Mesendoderm (in vitro differentiated cells): Measurements from ENCODE around the gene HOATZ.

Experiments used
- DNase-seq: peaks from one replicate; pipeline ENCODE4 v3.0.0; 2013
- H2AK5ac ChIP-seq: 2 replicates; pipeline ENCODE4 v1.6.1; 2013; ENCODE audit warnings: low read length, inconsistent platforms
- H2BK120ac ChIP-seq: 2 replicates; pipeline ENCODE4 v1.6.1; 2013; ENCODE audit warnings: low read depth, mild to moderate bottlenecking, low read length, moderate library complexity, mixed read lengths
- H2BK15ac ChIP-seq: replicated peaks from 2 replicates; pipeline ENCODE4 v1.6.1; 2013; ENCODE audit warnings: low read depth, mild to moderate bottlenecking, moderate library complexity
- H2BK5ac ChIP-seq: 2 replicates; pipeline ENCODE4 v1.6.1; 2013; ENCODE audit warnings: low read length, inconsistent platforms
- H3K18ac ChIP-seq: 2 replicates; pipeline ENCODE4 v1.6.1; 2013; ENCODE audit warnings: mild to moderate bottlenecking, low read length, mixed read lengths
- H3K23ac ChIP-seq: one replicate; pipeline ENCODE4 v1.6.1; 2013; ENCODE audit warnings: low read length
- H3K27ac ChIP-seq: 2 replicates; pipeline ENCODE4 v1.5.1; 2013; ENCODE audit warnings: low read depth, mild to moderate bottlenecking, inconsistent platforms, low read length, moderate library complexity
- H3K27me3 ChIP-seq: 2 replicates; pipeline ENCODE4 v1.6.1; 2013; ENCODE audit warnings: low read length, control low read depth, mild to moderate bottlenecking, inconsistent platforms; ENCODE audit not compliant: insufficient read depth, poor library complexity
- H3K36me3 ChIP-seq: 2 replicates; pipeline ENCODE4 v1.6.1; 2013; ENCODE audit warnings: low read length, inconsistent platforms; ENCODE audit not compliant: control insufficient read depth, insufficient read depth
- H3K4ac ChIP-seq: one replicate; pipeline ENCODE4 v1.6.1; 2013; ENCODE audit warnings: low read depth, mild to moderate bottlenecking, low read length, moderate library complexity
- H3K4me1 ChIP-seq: 2 replicates; pipeline ENCODE4 v1.6.1; 2013; ENCODE audit warnings: low read depth, low read length, inconsistent platforms; ENCODE audit not compliant: control insufficient read depth
- H3K4me2 ChIP-seq: 2 replicates; pipeline ENCODE4 v1.6.1; 2013; ENCODE audit warnings: low read length
- H3K4me3 ChIP-seq: 2 replicates; pipeline ENCODE4 v1.5.1; 2013; ENCODE audit warnings: mild to moderate bottlenecking, low read length
- H3K56ac ChIP-seq: one replicate; pipeline ENCODE4 v1.6.1; 2013; ENCODE audit warnings: low read length
- H3K79me1 ChIP-seq: 2 replicates; pipeline ENCODE4 v1.6.1; 2013; ENCODE audit warnings: low read length, inconsistent platforms
- H3K79me2 ChIP-seq: 2 replicates; pipeline ENCODE4 v1.6.1; 2013; ENCODE audit warnings: mild to moderate bottlenecking, low read length; ENCODE audit not compliant: control insufficient read depth, insufficient read depth
- H3K9ac ChIP-seq: 2 replicates; pipeline ENCODE4 v1.6.1; 2013; ENCODE audit warnings: low read length, inconsistent platforms
- H4K5ac ChIP-seq: one replicate; pipeline ENCODE4 v1.6.1; 2013; ENCODE audit warnings: low read length
- H4K8ac ChIP-seq: one replicate; pipeline ENCODE4 v1.6.1; 2013; ENCODE audit warnings: low read depth, mild to moderate bottlenecking, control low read depth, low read length, moderate library complexity
- whole genome bisulfite sequencing: extraction: QIAGEN DNeasy Blood & Tissue Kit; methylation state at CpG from one replicate; pipeline ENCODE4 v1.1.7; 2013; ENCODE audit warnings: low lambda C conversion rate, missing lambda C conversion rate; ENCODE audit not compliant: insufficient coverage; ENCODE audit errors: extremely low coverage; 5-methylcytosine and 5-hydroxymethylcytosine counted together

The HOATZ gene

DNA sequence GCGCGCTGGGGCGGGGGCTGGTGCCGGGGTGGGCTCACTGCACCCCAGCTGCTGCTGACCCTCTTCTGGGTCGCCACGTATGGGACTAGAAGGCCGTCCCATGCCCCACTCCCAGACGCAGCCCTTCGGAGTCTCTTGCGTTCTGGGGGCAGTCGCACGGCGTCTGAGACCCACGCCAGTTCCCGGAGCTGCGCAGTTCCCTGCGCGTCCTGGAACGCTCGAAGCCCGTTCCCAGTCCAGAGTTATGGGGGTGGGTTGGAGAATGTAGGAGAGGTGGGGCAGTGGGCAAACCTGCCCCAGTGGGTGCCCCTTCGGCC is 26.3 kb downstream of the HOATZ start:
- Histone ChIP-seq H3K56ac (peak overlapping the region; percentile 28), H3K36me3 (no peaks in the 10 kb centered on the region), H3K4me1 (no peaks in the 10 kb centered on the region), H4K8ac (no peak overlapping the region), H3K18ac (no peak overlapping the region), H2BK15ac (no peak overlapping the region), H2BK120ac (no peak overlapping the region), H3K27ac (no peak overlapping the region), H3K79me2 (no peaks in the 10 kb centered on the region), H2AK5ac (no peak overlapping the region), H3K4me2 (peak overlapping the region; percentile 96), H3K4ac (no peak overlapping the region), H3K27me3 (peaks cover 1% of the 10 kb centered on the region), H3K4me3 (peak overlapping the region; percentile 33), H2BK5ac (no peak overlapping the region), H3K9ac (peak overlapping the region; percentile 33), H3K23ac (no peak overlapping the region), H4K5ac (no peak overlapping the region), H3K79me1 (no peaks in the 10 kb centered on the region)
- DNase-seq = no peak
- WGBS = no CpG with 5 or more reads among the region's 22 CpGs

DNA sequence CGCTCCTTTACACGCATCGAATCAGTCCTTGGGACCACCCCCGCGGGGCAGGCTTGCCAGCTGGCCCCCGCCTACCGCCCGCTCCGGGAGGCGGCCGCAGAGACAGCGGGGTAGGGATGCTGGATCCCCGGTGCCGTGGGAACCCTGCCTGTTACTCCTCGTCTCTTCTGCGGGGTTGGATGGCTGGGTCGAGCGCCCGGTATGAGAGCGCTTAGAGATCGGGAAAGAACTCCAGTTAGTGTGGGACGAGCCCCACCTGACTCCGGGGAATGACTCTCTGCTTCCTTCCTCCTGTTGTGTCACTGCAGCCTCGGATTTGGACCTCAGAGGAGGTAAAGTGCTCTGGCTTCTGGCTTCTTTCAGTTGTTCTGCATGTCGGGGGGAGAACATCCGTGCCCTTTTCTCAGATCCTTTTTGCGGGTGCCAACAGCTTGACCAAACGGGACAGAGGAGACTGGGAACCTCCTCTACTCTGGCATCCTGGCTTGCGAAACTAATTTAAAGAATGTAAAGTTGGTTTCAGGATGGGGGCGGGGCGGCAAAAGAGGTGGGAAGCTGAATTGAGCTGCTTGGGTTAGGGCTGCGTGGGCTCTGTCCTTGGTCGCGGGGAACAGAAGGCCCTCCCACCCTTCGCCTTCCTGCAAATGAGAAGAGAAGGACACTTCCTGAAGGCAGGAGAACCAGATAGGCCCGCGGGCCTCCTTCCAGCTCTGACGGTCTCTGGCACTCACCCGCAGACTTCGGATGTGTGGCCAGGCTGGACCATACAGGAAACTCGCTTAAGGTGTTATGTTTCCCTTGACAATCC is 26.9 kb downstream of the HOATZ start:
- peaks cover 1% of the 10 kb centered on the region for H3K27me3 ChIP-seq

DNA sequence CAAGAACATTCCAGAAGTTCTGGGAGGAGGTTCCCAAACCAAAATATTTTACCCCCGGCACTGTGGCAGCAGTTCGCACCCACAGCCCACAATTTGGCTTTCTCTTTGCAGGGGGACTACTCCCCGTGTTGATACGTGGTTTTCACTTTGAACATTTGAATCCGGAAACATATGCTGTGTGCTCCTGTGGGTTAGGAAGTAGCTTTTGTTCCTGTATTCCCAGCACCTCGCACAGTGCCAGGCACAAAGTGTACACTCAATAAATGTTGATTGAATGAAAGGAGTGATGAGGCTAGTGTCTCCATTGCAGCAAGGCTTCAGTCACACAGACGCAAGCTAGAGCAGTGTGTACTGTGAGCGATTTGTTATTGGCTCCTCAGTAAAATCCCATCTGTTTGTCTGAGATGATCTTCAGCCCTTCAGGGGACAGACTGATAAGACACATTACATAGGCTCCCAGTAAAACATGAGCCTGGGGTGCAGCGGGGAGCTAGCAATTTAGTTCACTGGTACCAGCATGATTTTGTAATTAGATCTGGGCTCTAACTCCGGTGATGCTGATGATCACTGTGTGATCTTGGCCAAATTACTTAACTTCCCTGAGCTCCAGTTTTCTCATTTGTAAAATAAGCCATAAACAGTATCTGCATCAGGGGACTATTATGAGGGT is 28.2 kb downstream of the HOATZ start:
- H3K4ac ChIP-seq = no peak overlapping the region
- no peaks in the 10 kb centered on the region for H3K4me1 ChIP-seq
- no peak overlapping the region for H3K4me3 ChIP-seq
- H3K23ac ChIP-seq = no peak overlapping the region
- H2BK120ac ChIP-seq = no peak overlapping the region
- H3K4me2 ChIP-seq = no peak overlapping the region
- no peak overlapping the region for H2AK5ac ChIP-seq
- H3K79me1 ChIP-seq = no peaks in the 10 kb centered on the region
- WGBS = no CpG with 5 or more reads among the region's 10 CpGs
- no peak overlapping the region for H3K56ac ChIP-seq
- H3K27ac ChIP-seq = no peak overlapping the region
- H4K5ac ChIP-seq = no peak overlapping the region
- no peaks in the 10 kb centered on the region for H3K79me2 ChIP-seq
- H3K36me3 ChIP-seq = no peaks in the 10 kb centered on the region
- no peak overlapping the region for H3K9ac ChIP-seq
- no peak overlapping the region for H3K18ac ChIP-seq
- no peak for DNase-seq
- H4K8ac ChIP-seq = no peak overlapping the region
- H2BK5ac ChIP-seq = no peak overlapping the region
- H3K27me3 ChIP-seq = peaks cover 1% of the 10 kb centered on the region
- no peak overlapping the region for H2BK15ac ChIP-seq

More for the DNA sequence above, 26.9 kb downstream of the HOATZ start:
- H3K27ac ChIP-seq = no peak overlapping the region
- no peak overlapping the region for H3K4ac ChIP-seq
- H3K4me2 ChIP-seq = peak overlapping the region; percentile 96
- no peak overlapping the region for H2BK120ac ChIP-seq
- peak overlapping the region; percentile 35 for H3K9ac ChIP-seq
- no peak overlapping the region for H2AK5ac ChIP-seq
- no peaks in the 10 kb centered on the region for H3K4me1 ChIP-seq
- no peak overlapping the region for H2BK5ac ChIP-seq
- no peaks in the 10 kb centered on the region for H3K79me2 ChIP-seq
- H3K4me3 ChIP-seq = peak overlapping the region; percentile 33
- no peak overlapping the region for H3K18ac ChIP-seq
- H3K56ac ChIP-seq = peak overlapping the region; percentile 28
- H4K5ac ChIP-seq = no peak overlapping the region
- H3K79me1 ChIP-seq = no peaks in the 10 kb centered on the region
- peak; percentile 77 for DNase-seq
- H2BK15ac ChIP-seq = no peak overlapping the region
- no peak overlapping the region for H3K23ac ChIP-seq
- H4K8ac ChIP-seq = no peak overlapping the region
- WGBS = no CpG with 5 or more reads among the region's 41 CpGs
- H3K36me3 ChIP-seq = no peaks in the 10 kb centered on the region

DNA sequence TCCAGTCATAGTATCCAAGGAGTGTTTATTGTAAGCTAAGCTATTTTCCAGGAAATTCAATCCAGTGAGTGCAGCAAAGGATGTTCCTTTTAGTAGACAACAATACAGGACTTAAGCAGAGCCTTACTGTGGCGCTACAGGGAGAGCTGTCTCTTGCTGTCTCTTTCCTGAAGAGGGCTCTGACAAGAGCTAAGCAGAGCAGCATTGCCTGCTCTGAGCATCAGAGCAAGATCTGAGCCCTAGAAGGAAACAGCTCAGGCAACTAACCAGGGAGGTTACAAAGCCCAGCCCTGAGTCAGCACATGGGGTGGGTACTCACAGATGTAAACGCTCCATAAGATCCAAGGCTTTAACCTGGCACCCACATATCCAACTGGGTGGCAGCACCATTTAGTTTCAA is 33.9 kb downstream of the HOATZ start:
- H3K9ac ChIP-seq = no peak overlapping the region
- no peaks in the 10 kb centered on the region for H3K36me3 ChIP-seq
- no peak overlapping the region for H3K23ac ChIP-seq
- no peak overlapping the region for H2BK15ac ChIP-seq
- H4K8ac ChIP-seq = no peak overlapping the region
- no peaks in the 10 kb centered on the region for H3K79me1 ChIP-seq
- H3K4ac ChIP-seq = no peak overlapping the region
- H3K4me3 ChIP-seq = no peak overlapping the region
- no CpG with 5 or more reads among the region's 2 CpGs for WGBS
- no peak overlapping the region for H2BK120ac ChIP-seq
- H3K56ac ChIP-seq = no peak overlapping the region
- no peak overlapping the region for H3K27ac ChIP-seq
- H2AK5ac ChIP-seq = no peak overlapping the region
- H3K4me1 ChIP-seq = no peaks in the 10 kb centered on the region
- H4K5ac ChIP-seq = no peak overlapping the region
- no peak for DNase-seq
- no peak overlapping the region for H3K4me2 ChIP-seq
- H3K27me3 ChIP-seq = no peaks in the 10 kb centered on the region
- no peak overlapping the region for H2BK5ac ChIP-seq
- H3K18ac ChIP-seq = no peak overlapping the region
- H3K79me2 ChIP-seq = no peaks in the 10 kb centered on the region

DNA sequence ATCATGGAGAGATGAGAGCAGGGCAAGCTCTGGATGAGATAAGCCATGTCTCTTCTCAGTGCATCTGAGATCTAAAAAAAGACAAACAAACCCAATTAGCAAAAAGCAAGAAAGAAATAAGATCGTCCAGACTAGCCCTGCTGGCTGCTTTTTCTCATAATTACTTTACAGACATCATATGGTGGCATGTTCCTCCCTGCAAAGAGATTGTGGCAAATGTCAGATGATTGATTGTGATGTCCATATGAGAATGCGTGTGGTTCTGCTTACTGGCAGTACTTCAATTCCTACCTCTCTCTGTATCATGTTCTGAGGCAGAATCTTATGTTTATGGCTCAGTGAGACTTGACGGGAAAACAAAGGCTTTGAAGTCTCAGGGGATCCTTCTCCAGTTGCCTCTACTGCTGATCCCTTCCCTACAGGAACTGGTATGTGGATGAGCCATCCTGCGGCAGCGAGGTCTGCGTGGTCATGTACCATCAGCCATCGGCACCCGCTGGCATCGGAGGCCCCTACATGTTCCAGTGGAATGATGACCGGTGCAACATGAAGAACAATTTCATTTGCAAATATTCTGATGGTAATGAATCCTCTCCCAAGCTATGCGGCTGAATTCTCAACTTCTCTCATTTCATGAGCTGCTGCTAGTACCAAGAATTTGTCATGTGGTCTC is 34.8 kb downstream of the HOATZ start:
- Histone ChIP-seq H4K5ac (no peak overlapping the region), H3K18ac (no peak overlapping the region), H3K27me3 (no peaks in the 10 kb centered on the region), H2AK5ac (no peak overlapping the region), H3K4ac (no peak overlapping the region), H3K4me1 (no peaks in the 10 kb centered on the region), H3K79me2 (no peaks in the 10 kb centered on the region), H2BK5ac (no peak overlapping the region), H3K23ac (no peak overlapping the region), H3K79me1 (no peaks in the 10 kb centered on the region), H3K36me3 (no peaks in the 10 kb centered on the region), H2BK15ac (no peak overlapping the region), H3K4me2 (no peak overlapping the region), H4K8ac (no peak overlapping the region), H3K4me3 (no peak overlapping the region), H3K56ac (no peak overlapping the region), H2BK120ac (no peak overlapping the region), H3K27ac (no peak overlapping the region), H3K9ac (no peak overlapping the region)
- WGBS = no CpG with 5 or more reads among the region's 11 CpGs
- no peak for DNase-seq
